Heart right ventricle (tissue), 16 donors: ENCODE data around the gene TP53TG5. TPM values are rescaled to one million over a fixed set of nuclear protein-coding genes. Genes with fewer than 3 reads are reported as not detected.

Experiments used
- ATAC-seq, 8 donors: fragments of 200-7000 bp; cut with Tn5 transposase; one replicate each; pipeline ENCODE4 v1.9.1; 2020; ENCODE audit warnings: mild to moderate bottlenecking in 8 of 8, moderate library complexity in 8 of 8, moderate number of reproducible peaks in 1 of 8
- DNase-seq, 2 donors: peaks; one replicate each; pipeline ENCODE4 v3.0.0-alpha.2; 2020
- H3K27ac ChIP-seq, 10 donors: fragments of 200-600 bp; sonication (generic) in 2 of 10; one replicate each; pipeline versions ENCODE4 v1.5.0 to v1.8.0; 2020 to 2022; ENCODE audit warnings: mild to moderate bottlenecking in 3 of 10
- H3K27me3 ChIP-seq, 7 donors: fragments of 200-600 bp; one replicate each; pipeline ENCODE4 v1.8.0; 2021 to 2022; ENCODE audit warnings: mild to moderate bottlenecking in 2 of 7
- H3K36me3 ChIP-seq, 9 donors: fragments of 200-600 bp; sonication (generic) in 1 of 9; one replicate each; pipeline versions ENCODE4 v1.5.0 to v1.8.0; 2020 to 2022; ENCODE audit warnings: mild to moderate bottlenecking in 2 of 9
- H3K4me1 ChIP-seq, 9 donors: fragments of 200-600 bp; sonication (generic) in 1 of 9; one replicate each; pipeline versions ENCODE4 v1.5.0 to v1.8.0; 2020 to 2022; ENCODE audit warnings: mild to moderate bottlenecking in 4 of 9
- H3K4me3 ChIP-seq, 10 donors: fragments of 200-600 bp; sonication (generic) in 2 of 10; one replicate each; pipeline versions ENCODE4 v1.5.0 to v1.8.0; 2020 to 2022; ENCODE audit warnings: mild to moderate bottlenecking in 7 of 10, moderate library complexity in 2 of 10
- H3K9me3 ChIP-seq, 11 donors: fragments of 200-600 bp in 10 of 11; sonication (generic) in 2 of 11; one replicate each; pipeline versions ENCODE4 v1.5.0 to v1.8.0; 2013 to 2022; ENCODE audit warnings: mild to moderate bottlenecking in 2 of 11, control low read depth in 1 of 11, moderate library complexity in 1 of 11
- CTCF ChIP-seq, 9 donors: fragments of 200-600 bp; sonication (generic) in 2 of 9; IDR thresholded peaks; one replicate each; pipeline versions ENCODE4 v1.5.0 to v1.8.0; 2021 to 2022; ENCODE audit warnings: antibody characterized with exemption in 9 of 9, mild to moderate bottlenecking in 5 of 9, moderate library complexity in 1 of 9
- WGBS, 2 donors: extraction: QIAGEN DNeasy Blood & Tissue Kit; methylation state at CpG; one replicate each; pipeline ENCODE4 v1.1.7; 2013; ENCODE audit warnings: inconsistent platforms in 1 of 2; 5-methylcytosine and 5-hydroxymethylcytosine counted together
- intact Hi-C, 10 donors: fragments of 100-400 bp; cut with DNase I; formaldehyde crosslinking; loops; one replicate each; pipeline versions ENCODE4 v1.11.1 to v1.14.2; 2022
- polyA plus RNA-seq, 2 donors: library from polyadenylated mRNA; stranded (reverse); fragments of 200-250 nt; gene quantifications; one replicate each; pipeline ENCODE4 v1.2.3, GENCODE V29; 2013
- total RNA-seq, 10 donors: library from RNA; stranded (reverse); fragmentation: NEBNext Ultra II Directional in 3 of 10; extraction: Animal tissue kit (Norgen Biotek cat#: 25700) in 3 of 10; gene quantifications; one replicate each; pipeline versions ENCODE4 v1.2.1 to v1.2.4, GENCODE V29; 2021 to 2023
- donor health status: Arrhythmogenic right ventricular cardiomyopathy.
- donor health status: ischemic (EF 13 %, LVEDD 7.1; RV severe dilation, severe dysfunction).
- donor health status: healthy with polysubstance abuse.
- donor health status: DM: no; HTN: yes; CAD: no.
- donor health status: DM: no; HTN: no; CAD: no.
- donor health status: ischemic (EF 25% LVEDD 6.9; RV normal size, moderate dysfunction).
- donor health status: ischemic (EF 25% LVEDD 5.7; RV mildly dilated, moderate dysfunction).
- donor health status: healthy.
- donor health status: DM: yes; HTN: yes; CAD: no.
- donor health status: Ischemic cardiomyopathy.
- donor health status: ischemic (EF 35%, LVEDD 5.7; RV mildly dilated, moderate dysfunction).
- donor health status: nonischemic (EF 11% LVEDD 7.7; RV severe dilation, severe dysfunction).
- donor health status: DM: yes; HTN: yes; CAD: no.
- donor health status: PGD.
- donor health status: ischemic (EF 29% LVEDD 5.4; RV normal size, mild dysfunction).
- donor health status: nonischemic (EF 23%, LVEDD 6.1; RV moderate dilation, normal function).

Gene TP53TG5
- total and polyA plus RNA-seq, 12 donors: 0.43 to 2.4 (median 1.2) TPM

- Histone ChIP-seq H3K36me3 (peaks cover 0 to 16% (median 0%) of the 10 kb centered on the region in 9 donors), H3K27me3 (no peaks in the 10 kb centered on the region), H3K4me1 (peaks cover 15 to 99% (median 78%) of the 10 kb centered on the region in 9 donors), H3K4me3 (no peak overlapping the region), H3K27ac (peak overlapping the region; percentile 75 to 97 (median 94)), H3K9me3 (no peaks in the 10 kb centered on the region)
- intact Hi-C loops: no loop called here
- no peak for TF ChIP-seq CTCF (IDR thresholded peaks at IDR 0.05)
- ATAC-seq (peak in 5 of 8 donors; percentile 11 to 60 (median 15)), DNase-seq (no peak)
- 38 to 60% methylated on average over 5 of the region's 5 CpGs for WGBS, 2 donors
Observed at GRCh38 chr20:45340236-45340847, 37.8 kb downstream of the TP53TG5 start.

- intact Hi-C loops: no loop called here
- H3K4me1 ChIP-seq: peaks cover 15 to 94% (median 72%) of the 10 kb centered on the region in 9 donors
- WGBS, 2 donors: 91 to 92% methylated on average over 2 of the region's 2 CpGs
- no peak overlapping the region for H3K4me3 ChIP-seq
- ATAC-seq: no peak
- H3K36me3 ChIP-seq: peaks cover 0 to 21% (median 2%) of the 10 kb centered on the region in 9 donors
- H3K27me3 ChIP-seq: no peaks in the 10 kb centered on the region
- no peak for TF ChIP-seq CTCF (IDR thresholded peaks at IDR 0.05)
- no peaks in the 10 kb centered on the region for H3K9me3 ChIP-seq
- no peak for DNase-seq
- peak overlapping the region; percentile 75 to 97 (median 94) for H3K27ac ChIP-seq
Observed at GRCh38 chr20:45339799-45340198, 38.3 kb downstream of the TP53TG5 start.

- no peak overlapping the region for H3K4me3 ChIP-seq
- no peaks in the 10 kb centered on the region for H3K9me3 ChIP-seq
- no peaks in the 10 kb centered on the region for H3K27me3 ChIP-seq
- H3K27ac ChIP-seq: peak overlapping the region; percentile 75 to 97 (median 94)
- 67 to 70% methylated on average over 6 of the region's 6 CpGs for whole genome bisulfite sequencing, 2 donors
- intact Hi-C loops: no loop called here
- peaks cover 0 to 28% (median 5%) of the 10 kb centered on the region in 9 donors for H3K36me3 ChIP-seq
- DNase-seq (no peak), ATAC-seq (no peak)
- peaks cover 12 to 87% (median 65%) of the 10 kb centered on the region in 9 donors for H3K4me1 ChIP-seq
- no peak for TF ChIP-seq CTCF (IDR thresholded peaks at IDR 0.05)
Observed at GRCh38 chr20:45339084-45339483, 39.0 kb downstream of the TP53TG5 start.

- no peaks in the 10 kb centered on the region for H3K9me3 ChIP-seq
- peak overlapping the region; percentile 75 to 97 (median 94) for H3K27ac ChIP-seq
- intact Hi-C loops: no loop called here
- no peaks in the 10 kb centered on the region for H3K27me3 ChIP-seq
- WGBS, 2 donors: 83 to 86% methylated on average over 11 of the region's 11 CpGs
- peaks cover 0 to 35% (median 5%) of the 10 kb centered on the region in 9 donors for H3K36me3 ChIP-seq
- no peak for TF ChIP-seq CTCF (IDR thresholded peaks at IDR 0.05)
- ATAC-seq (no peak), DNase-seq (no peak)
- peak overlapping the region in 1 of 10 donors; percentile 0 for H3K4me3 ChIP-seq
- peaks cover 12 to 80% (median 59%) of the 10 kb centered on the region in 9 donors for H3K4me1 ChIP-seq
Observed at GRCh38 chr20:45338121-45339030, 39.7 kb downstream of the TP53TG5 start.
